ENCODE measurements around the gene CLIC4. TPM values are rescaled to one million over a fixed set of nuclear protein-coding genes. Genes with fewer than 3 reads are reported as not detected.
A peak's percentile ranks its signal among the peaks of the same experiment; 100 is the strongest.

The CLIC4 gene
- total and polyA plus RNA-seq, 2 experiments from 2014 or later, result 92.5 to 308 TPM

DNA sequence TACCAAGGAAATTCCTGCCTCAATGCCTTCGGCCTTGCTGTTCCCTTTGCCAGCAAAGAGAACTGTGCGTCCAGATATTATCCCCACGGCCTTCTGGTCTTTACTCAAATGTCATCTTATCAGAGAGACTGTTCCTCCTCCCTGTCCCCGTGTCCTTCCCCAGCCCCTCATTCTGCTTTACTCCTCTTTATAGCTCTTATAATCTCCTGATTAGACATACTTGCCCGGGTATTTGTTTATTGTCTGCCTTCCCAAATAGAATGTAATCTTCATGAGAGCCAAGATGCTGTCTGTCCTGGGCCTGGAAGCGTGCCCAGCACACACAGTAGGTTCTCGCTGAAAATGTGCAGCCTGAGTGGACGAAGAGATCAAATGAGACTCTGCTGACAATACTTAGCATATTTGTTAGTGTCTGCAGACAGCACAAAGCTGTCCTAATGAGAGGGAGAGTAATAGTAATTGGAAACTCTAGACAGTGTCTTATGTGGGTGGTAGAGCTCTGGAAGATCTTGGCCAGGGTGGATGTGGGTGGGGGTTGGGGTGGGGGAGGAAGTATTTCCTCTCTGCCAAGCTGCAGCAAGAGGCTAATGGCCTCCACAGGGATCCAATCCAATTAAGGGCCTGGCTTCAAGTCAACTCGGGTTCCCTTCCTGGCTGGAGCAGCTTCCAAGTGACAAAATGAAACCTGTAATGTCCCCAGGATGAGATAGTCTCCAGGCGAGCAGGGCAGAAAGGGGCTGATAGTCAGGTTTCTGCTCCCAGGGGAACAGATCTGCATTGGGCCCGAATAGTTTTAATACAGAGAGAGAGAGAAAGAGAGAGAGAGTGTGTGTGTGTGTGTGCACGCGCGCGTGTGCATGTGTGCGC, 9.5 kb upstream of the CLIC4 start:
- H3K79me2 ChIP-seq (replicated peaks; ENCODE audit: insufficient read depth), result no peaks in the 10 kb centered on the region
- Mint-ChIP-seq H3K27me3 (ENCODE audit: insufficient read depth, low read depth, poor library complexity) (peaks cover 8% of the 10 kb centered on the region), H3K4me3 (no peak overlapping the region; the same call in 2 of the 3 replicates), H3K9me3 (no peaks in the 10 kb centered on the region; the same call in 2 of the 3 replicates), H3K36me3 (ENCODE audit: low read depth) (no peaks in the 10 kb centered on the region), H3K27ac (peak overlapping the region; percentile 80), H3K4me1 (peaks cover 28% of the 10 kb centered on the region)
- no peaks in the 10 kb centered on the region for H3K36me3 ChIP-seq (ENCODE audit: insufficient read depth)
- H2AFZ ChIP-seq, result peak overlapping the region; percentile 97
- no peaks in the 10 kb centered on the region for H3K9me2 ChIP-seq (ENCODE audit: insufficient read depth)
- ATAC-seq, result peak; percentile 50
- H4K20me1 ChIP-seq (replicated peaks; ENCODE audit: insufficient read depth), result no peaks in the 10 kb centered on the region
- H3F3A ChIP-seq (replicated peaks; ENCODE audit: low read depth), result peaks cover 11% of the 10 kb centered on the region
- peak overlapping the region; percentile 59 for H3K4me2 ChIP-seq
- no peak overlapping the region for H3K4me3 ChIP-seq
- no peak for TF ChIP-seq ZNF462 (CRISPR knock-in tag; IDR thresholded peaks at IDR 0.05)
- TF ChIP-seq ETS1 (IDR thresholded peaks at IDR 0.05), result no peak
- no peak for TF ChIP-seq CTCF (conservative IDR thresholded peaks at IDR 0.05; ENCODE audit: low read depth in 2 of 2)
- no peak for TF ChIP-seq STAT1 (IDR thresholded peaks at IDR 0.05; ENCODE audit: unreplicated experiment)
- TF ChIP-seq NANOG (IDR thresholded peaks at IDR 0.05; ENCODE audit: borderline replicate concordance), result no peak
- no peak for TF ChIP-seq EZH2phosphoT487 (IDR thresholded peaks at IDR 0.05; ENCODE audit: unreplicated experiment)
- no peak for TF ChIP-seq POLR2AphosphoS5 (IDR thresholded peaks at IDR 0.05; ENCODE audit: low read depth)
- no peak for TF ChIP-seq ZNF331 (CRISPR knock-in tag; IDR thresholded peaks at IDR 0.05; ENCODE audit: low read depth)
- TF ChIP-seq CREB1 (CRISPR knock-in tag; IDR thresholded peaks at IDR 0.05; ENCODE audit: low read depth), result no peak
- no peak for TF ChIP-seq EZH2 (IDR thresholded peaks at IDR 0.05; ENCODE audit: low read depth, unreplicated experiment)
- TF ChIP-seq JUNB (IDR thresholded peaks at IDR 0.05; ENCODE audit: unreplicated experiment), result no peak
- TF ChIP-seq ZNF114 (CRISPR knock-in tag; IDR thresholded peaks at IDR 0.05), result no peak
- TF ChIP-seq, protein P1, sequence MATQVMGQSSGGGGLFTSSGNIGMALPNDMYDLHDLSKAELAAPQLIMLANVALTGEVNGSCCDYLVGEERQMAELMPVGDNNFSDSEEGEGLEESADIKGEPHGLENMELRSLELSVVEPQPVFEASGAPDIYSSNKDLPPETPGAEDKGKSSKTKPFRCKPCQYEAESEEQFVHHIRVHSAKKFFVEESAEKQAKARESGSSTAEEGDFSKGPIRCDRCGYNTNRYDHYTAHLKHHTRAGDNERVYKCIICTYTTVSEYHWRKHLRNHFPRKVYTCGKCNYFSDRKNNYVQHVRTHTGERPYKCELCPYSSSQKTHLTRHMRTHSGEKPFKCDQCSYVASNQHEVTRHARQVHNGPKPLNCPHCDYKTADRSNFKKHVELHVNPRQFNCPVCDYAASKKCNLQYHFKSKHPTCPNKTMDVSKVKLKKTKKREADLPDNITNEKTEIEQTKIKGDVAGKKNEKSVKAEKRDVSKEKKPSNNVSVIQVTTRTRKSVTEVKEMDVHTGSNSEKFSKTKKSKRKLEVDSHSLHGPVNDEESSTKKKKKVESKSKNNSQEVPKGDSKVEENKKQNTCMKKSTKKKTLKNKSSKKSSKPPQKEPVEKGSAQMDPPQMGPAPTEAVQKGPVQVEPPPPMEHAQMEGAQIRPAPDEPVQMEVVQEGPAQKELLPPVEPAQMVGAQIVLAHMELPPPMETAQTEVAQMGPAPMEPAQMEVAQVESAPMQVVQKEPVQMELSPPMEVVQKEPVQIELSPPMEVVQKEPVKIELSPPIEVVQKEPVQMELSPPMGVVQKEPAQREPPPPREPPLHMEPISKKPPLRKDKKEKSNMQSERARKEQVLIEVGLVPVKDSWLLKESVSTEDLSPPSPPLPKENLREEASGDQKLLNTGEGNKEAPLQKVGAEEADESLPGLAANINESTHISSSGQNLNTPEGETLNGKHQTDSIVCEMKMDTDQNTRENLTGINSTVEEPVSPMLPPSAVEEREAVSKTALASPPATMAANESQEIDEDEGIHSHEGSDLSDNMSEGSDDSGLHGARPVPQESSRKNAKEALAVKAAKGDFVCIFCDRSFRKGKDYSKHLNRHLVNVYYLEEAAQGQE (IDR thresholded peaks at IDR 0.05; ENCODE audit: unreplicated experiment), result no peak
- peak; percentile 62 for DNase-seq (ENCODE audit: low spot score)
- H3K27me3 ChIP-seq (ENCODE audit: insufficient read depth), result no peaks in the 10 kb centered on the region
- peak overlapping the region; percentile 95 for H3K27ac ChIP-seq (ENCODE audit: low read depth)
- H3K4me1 ChIP-seq (ENCODE audit: insufficient read depth), result peaks cover 46% of the 10 kb centered on the region

All from GM23338 (cell line).